SU-DHL-6 (cell line): ENCODE results near the gene SERINC3.

ENCODE experiments used
- EZH2phosphoT487 ChIP-seq: fragments of 200-600 bp; sonication (generic), shearing (Covaris generic); conservative IDR thresholded peaks from 2 replicates; pipeline ENCODE4 v1.6.1; 2018; ENCODE audit warnings: mild to moderate bottlenecking, antibody characterized with exemption, low read length, moderate library complexity, mixed read lengths
- TF ChIP-seq, protein P1 (sequence below): fragments of 200-600 bp; sonication (generic); IDR thresholded peaks from one replicate; pipeline ENCODE4 v1.5.1; 2017; ENCODE audit warnings: antibody characterized with exemption, mild to moderate bottlenecking, low read length, moderate library complexity; ENCODE audit not compliant: insufficient read depth, poor library complexity, severe bottlenecking

DNA sequence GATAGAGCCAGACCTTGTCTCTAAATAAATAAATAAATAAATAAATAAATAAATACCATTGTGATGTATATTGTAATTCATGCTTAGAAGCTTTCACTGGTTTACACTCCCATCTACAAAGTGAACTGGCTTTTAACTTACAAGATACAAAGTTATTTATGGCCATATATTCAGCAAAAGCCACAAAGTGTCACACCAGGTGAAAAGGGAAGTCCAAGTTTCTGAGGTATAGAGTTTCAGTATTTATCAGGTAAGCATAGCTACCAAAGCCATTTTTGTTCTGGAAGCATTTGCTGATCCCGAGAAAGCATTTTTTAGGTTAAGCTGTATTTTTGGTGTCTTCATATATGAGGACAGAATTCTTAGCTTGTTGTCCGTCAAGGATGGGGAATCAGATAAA, 38.4 kb upstream of the SERINC3 start:
- TF ChIP-seq, protein P1, sequence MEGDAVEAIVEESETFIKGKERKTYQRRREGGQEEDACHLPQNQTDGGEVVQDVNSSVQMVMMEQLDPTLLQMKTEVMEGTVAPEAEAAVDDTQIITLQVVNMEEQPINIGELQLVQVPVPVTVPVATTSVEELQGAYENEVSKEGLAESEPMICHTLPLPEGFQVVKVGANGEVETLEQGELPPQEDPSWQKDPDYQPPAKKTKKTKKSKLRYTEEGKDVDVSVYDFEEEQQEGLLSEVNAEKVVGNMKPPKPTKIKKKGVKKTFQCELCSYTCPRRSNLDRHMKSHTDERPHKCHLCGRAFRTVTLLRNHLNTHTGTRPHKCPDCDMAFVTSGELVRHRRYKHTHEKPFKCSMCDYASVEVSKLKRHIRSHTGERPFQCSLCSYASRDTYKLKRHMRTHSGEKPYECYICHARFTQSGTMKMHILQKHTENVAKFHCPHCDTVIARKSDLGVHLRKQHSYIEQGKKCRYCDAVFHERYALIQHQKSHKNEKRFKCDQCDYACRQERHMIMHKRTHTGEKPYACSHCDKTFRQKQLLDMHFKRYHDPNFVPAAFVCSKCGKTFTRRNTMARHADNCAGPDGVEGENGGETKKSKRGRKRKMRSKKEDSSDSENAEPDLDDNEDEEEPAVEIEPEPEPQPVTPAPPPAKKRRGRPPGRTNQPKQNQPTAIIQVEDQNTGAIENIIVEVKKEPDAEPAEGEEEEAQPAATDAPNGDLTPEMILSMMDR: no peak
- no peak for TF ChIP-seq EZH2phosphoT487
